Endothelial cell of hepatic sinusoid (primary cell): ENCODE measurements around the gene PCDHAC2.

Experiments used
- in situ Hi-C: cut with HindIII; loops from 2 replicates; pipeline ENCODE4 v1.10.0; 2017; ENCODE audit warnings: low sequenced_read_pairs

The PCDHAC2 gene

GRCh38 chr5:140988100-140988499 lies 21.8 kb downstream of the PCDHAC2 start:
- in situ Hi-C loops: no loop called here

- in situ Hi-C loops: no loop called here
Measured at GRCh38 chr5:140988608-140989007, 22.3 kb downstream of the PCDHAC2 start.

- in situ Hi-C loops: no loop called here
Measured at GRCh38 chr5:140989254-140990020, 23.2 kb downstream of the PCDHAC2 start.

GRCh38 chr5:140992828-140993227 lies 26.6 kb downstream of the PCDHAC2 start:
- in situ Hi-C loops: no loop called here

GRCh38 chr5:140996060-140996459 lies 29.8 kb downstream of the PCDHAC2 start:
- in situ Hi-C loops: no loop called here

- in situ Hi-C loops: no loop called here
Measured at GRCh38 chr5:140998921-140999410, 32.7 kb downstream of the PCDHAC2 start.

- in situ Hi-C loops: no loop called here
Measured at GRCh38 chr5:141001446-141001843, 35.2 kb downstream of the PCDHAC2 start.

GRCh38 chr5:141001844-141002604 lies 35.7 kb downstream of the PCDHAC2 start:
- in situ Hi-C loops: no loop called here

- in situ Hi-C loops: no loop called here
Measured at GRCh38 chr5:141002605-141002965, 36.3 kb downstream of the PCDHAC2 start.

- in situ Hi-C loops: no loop called here
Measured at GRCh38 chr5:141003031-141003430, 36.8 kb downstream of the PCDHAC2 start.

GRCh38 chr5:141003791-141004611 lies 37.7 kb downstream of the PCDHAC2 start:
- in situ Hi-C loops: no loop called here

GRCh38 chr5:141007791-141008190 lies 41.5 kb downstream of the PCDHAC2 start:
- in situ Hi-C loops: no loop called here

- in situ Hi-C loops: no loop called here
Measured at GRCh38 chr5:141010047-141010793, 43.9 kb downstream of the PCDHAC2 start.

- in situ Hi-C loops: no loop called here
Measured at GRCh38 chr5:141017943-141018342, 51.7 kb downstream of the PCDHAC2 start.
